Cardiac septum (tissue), 1 donor: Measurements from ENCODE around the gene CNTD1. TPM values are rescaled to one million over a fixed set of nuclear protein-coding genes. Genes with fewer than 3 reads are reported as not detected.
"Not testable (repeated sequence)": the region's sequence is repeated elsewhere in the genome, so short reads cannot be mapped to it uniquely, and the experiment has no call there.

Source experiments
- DNase-seq: peaks from one replicate; pipeline ENCODE4 v3.0.0-alpha.2; 2020; ENCODE audit warnings: low spot score
- intact Hi-C: fragments of 100-400 bp; cut with DNase I; formaldehyde crosslinking; loops from one replicate; pipeline ENCODE4 v1.14.0; 2022
- long read RNA-seq: library from polyadenylated mRNA; unstranded; transcript quantifications from one replicate; pipeline ENCODE4 v2.0.0, GENCODE V29; 2021
- total RNA-seq: library from RNA; stranded (reverse); fragmentation: NEBNext Ultra II Directional; extraction: Animal tissue kit (Norgen Biotek cat#: 25700); gene quantifications from one replicate; pipeline ENCODE4 v1.2.1, GENCODE V29; 2021
- donor health status: DM: no; HTN: no; CAD: no.

The CNTD1 gene, protein sequence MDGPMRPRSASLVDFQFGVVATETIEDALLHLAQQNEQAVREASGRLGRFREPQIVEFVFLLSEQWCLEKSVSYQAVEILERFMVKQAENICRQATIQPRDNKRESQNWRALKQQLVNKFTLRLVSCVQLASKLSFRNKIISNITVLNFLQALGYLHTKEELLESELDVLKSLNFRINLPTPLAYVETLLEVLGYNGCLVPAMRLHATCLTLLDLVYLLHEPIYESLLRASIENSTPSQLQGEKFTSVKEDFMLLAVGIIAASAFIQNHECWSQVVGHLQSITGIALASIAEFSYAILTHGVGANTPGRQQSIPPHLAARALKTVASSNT
- total RNA-seq: not detected
- long read RNA-seq, partial matches to known transcripts: 0 of 1 reads
- long read RNA-seq, other reads (novel, unspliced or antisense): 1 of 1 reads

- intact Hi-C loops: no loop called here
- DNase-seq: peak; percentile 93
These were observed at the start of gene CNTD1, which contains the start of gene COA3 for GRCh38 chr17:42798383-42799380. CNTD1 (plus strand) TSS chr17:42798861; CDS start chr17:42799068, 207 bp downstream. COA3 (minus strand) TSS chr17:42798704; CDS start chr17:42798681, 23 bp downstream.

DNA sequence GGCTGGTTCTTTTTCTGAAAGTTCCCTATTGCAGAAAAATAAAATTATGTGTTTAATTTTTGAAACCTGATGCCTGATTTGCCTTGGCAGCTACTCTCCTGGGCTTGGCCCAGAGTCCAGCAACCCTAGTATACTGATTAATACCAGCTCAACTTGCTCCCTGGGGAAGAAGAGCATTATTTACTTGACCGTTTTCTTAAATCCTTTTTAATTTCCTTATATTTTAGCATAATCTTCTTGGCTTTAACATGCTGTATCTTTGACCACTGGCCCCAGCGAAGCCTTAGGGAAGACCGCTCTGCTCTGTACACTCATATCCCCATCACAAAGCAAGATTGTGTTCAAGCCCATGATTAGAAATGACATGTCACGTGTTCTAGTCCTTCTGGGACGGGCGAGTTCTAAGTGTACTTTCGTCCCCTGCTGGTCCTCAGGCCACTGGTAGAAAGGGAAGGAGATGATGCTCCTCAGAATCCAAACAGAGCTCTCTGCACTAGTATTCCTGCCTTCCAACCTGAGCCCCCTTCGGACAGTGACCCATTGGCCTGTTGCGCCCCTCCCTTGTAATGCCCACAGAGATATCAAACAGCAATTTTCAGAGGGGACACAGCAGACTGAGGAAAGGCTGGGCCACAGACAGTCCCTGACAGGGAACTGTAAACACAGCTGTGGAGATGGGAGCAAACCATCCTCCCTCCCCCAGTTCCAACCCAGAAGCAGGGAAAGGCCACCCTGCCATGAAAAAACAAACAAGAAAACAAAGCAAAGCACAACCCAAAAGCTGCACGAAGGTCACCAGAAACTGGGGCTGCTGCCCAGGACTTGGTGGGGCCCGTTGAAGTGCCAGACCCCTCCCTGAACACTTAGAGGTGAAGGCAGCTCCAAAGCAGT lies 49.5 kb upstream of the CNTD1 start:
- intact Hi-C loops: loop anchor here (5.0 kb wide), 1 partner anchor 67 kb away; the partner anchor contains the start of genes CCR10 and CNTNAP1

GRCh38 chr17:42750739-42751344 lies 47.8 kb upstream of the CNTD1 start:
- intact Hi-C loops: no loop called here
- DNase-seq: peak; percentile 36

More for the DNA sequence above, 49.5 kb upstream of the CNTD1 start:
- DNase-seq: peak; percentile 63

DNA sequence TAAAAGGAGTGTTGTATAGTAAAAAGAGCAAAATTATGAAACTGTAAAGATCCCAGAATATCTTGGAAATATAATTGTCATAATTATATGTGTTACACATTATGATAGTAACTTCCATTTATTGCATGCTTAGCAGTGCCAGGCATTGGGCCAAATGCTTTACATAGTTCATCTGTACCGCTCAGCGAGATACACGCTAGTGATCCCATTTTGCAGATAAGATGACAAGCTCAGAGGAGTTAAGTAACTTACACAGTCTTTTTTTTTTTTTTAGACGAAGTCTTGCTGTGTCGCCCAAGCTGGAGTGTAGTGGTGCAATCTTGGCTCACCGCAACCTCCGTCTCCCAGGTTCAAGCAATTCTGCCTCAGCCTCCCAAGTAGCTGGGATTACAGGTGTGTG lies 47.0 kb upstream of the CNTD1 start:
- intact Hi-C loops: no loop called here

GRCh38 chr17:42754782-42755181 lies 43.9 kb upstream of the CNTD1 start:
- intact Hi-C loops: no loop called here
- peak; percentile 60 for DNase-seq

More for the DNA sequence above, 47.0 kb upstream of the CNTD1 start:
- DNase-seq: peak; percentile 20

DNA sequence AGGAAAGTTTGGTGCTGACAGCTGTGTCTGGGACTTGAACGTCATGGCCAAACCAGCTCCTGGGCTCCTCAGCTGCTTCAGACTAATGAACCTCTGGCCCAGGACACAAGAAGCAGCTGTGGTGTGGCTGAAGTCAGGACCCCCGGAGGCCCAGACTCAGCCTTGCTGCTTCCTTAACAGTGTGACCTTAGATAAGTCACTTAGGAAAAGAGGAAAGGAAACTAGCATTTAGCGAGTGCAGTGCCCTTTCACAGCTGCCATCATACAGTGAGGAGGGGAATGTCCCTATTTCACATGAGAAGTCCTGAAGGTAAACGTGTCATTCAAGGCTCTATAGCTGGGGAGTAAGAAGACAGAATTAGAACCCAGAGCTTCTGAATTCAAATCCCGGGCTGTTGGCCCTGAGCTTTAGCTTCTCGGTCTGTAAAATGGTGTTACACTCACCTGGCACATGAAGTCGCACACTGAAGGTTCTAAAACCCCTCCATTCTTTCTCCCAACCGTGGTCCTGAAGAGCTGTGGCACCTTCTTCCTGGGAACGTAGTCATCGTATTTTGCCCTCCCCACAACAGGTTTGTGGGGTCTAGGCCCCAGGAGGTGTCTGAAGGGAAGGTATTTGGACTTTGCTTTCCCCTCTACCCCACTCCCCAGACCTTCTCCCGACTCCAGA lies 38.5 kb upstream of the CNTD1 start:
- intact Hi-C loops: loop anchor here (5.0 kb wide), 1 partner anchor 183 kb away; the partner anchor contains the start of gene PSMC3IP
- peak; percentile 67 for DNase-seq

DNA sequence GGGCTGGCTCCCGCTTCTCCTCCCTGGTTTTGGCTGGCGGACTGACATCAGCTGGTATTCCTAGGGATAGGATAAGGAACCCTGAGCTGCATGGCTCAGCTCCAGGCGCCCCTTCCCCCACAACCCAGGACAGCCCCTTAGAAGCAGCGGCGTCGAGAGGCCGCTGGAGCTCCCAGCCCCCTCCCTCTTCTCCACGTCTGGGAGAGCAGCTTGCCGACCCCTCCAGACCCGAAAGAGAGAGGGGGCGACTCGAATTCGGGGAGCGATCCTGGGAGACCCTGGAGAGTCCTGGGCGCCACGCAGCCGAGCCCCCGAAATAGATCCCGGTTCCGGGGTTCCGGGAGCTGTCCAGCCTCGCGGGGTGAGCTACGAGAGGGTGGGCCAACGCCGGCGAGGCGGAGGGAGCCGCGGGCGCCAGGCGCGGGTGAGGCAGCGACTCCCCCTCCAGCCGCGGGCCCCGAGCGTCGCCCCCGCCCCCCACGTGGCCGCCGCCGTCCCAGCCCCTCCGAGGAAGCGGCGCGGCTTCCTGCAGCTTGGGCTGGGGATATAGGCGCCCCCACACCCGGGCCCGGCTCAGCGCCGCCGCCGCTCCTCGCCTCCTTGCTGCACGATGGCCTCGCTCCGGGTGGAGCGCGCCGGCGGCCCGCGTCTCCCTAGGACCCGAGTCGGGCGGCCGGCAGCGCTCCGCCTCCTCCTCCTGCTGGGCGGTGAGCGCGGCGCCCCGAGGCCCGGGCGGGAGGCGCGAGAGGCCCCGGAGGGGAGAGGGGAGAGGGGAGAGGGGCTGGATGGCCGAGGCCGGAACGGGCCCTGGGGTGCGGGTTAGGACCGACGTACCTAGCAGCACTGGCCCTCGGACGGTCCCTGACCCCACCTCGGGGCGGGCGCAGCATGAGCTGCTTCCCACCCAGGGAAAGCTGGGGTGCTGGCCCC lies 37.7 kb upstream of the CNTD1 start, which contains the start of gene RAMP2:
TSS of gene RAMP2 (plus strand) at position 576 of the 930 bp plus-strand sequence. CDS start at position 611, 35 bp downstream.
- intact Hi-C loops: loop anchor here (5.0 kb wide), 1 partner anchor 184 kb away; the partner anchor contains the start of gene PSMC3IP
- peak; percentile 68 for DNase-seq

DNA sequence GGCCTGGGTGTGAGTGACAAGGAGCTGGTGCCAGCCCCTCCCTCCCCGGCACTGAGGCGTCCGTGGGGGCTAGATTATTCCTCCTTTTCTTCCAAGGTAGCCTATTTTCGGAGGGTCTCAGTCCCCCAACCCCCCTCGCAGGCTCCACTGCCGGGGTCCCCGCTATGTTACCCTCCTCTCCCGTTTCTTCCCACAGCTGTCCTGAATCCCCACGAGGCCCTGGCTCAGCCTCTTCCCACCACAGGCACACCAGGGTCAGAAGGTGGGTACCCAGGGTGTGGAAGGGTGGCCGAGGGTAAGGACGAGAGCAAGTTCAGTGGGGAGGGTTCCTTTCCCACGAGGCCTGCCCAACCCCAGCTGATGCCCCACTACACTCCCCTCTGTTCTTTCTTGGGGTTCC lies 37.0 kb upstream of the CNTD1 start:
- intact Hi-C loops: loop anchor here (2.0 to 5.0 kb wide), 2 partner anchors 17 to 184 kb away; partner anchors contain the start of genes EZH1 and PSMC3IP
- DNase-seq: peak; percentile 63

DNA sequence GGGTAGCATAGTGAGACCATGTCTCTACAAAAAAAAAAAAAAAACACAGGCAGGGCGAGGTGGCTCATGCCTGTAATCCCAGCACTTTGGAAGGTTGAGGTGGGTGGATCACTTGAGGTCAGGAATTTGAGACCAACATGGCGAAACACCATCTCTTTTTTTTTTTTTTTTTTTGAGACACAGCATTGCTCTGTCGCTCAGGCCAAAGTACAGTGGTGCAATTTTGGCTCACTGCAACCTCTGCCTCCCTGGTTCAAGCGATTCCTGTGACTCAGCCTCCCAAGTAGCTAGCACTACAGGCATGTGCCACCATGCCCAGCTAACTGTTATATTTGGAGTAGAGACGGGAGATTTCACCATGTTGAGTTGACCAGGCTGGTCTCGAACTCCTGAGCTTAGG lies 32.5 kb upstream of the CNTD1 start:
- DNase-seq: no peak
- intact Hi-C loops: no loop called here

DNA sequence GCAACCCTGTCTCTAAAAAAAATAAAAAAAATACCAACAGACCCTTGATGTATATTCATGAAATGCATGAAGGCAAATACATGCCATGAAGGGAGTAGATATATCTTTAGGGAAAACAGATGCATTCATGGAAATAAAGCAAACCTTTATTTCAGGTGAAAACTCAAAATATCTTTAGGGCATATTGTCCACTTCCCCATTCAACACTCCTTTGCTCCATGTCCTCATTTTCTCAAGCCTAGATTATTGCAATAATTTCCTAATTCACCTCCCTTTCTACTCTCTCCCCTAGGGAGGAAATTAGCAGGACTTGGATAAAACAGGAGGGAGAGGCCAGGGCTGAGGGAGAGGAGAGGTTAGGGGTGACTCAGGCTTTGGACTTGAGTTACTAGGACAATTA lies 31.1 kb upstream of the CNTD1 start:
- intact Hi-C loops: no loop called here
- DNase-seq: no peak

- intact Hi-C loops, DNase-seq: not testable (repeated sequence)
These were observed 30.7 kb upstream of the CNTD1 start for GRCh38 chr17:42768006-42768405.

GRCh38 chr17:42769964-42770363 lies 28.7 kb upstream of the CNTD1 start:
- intact Hi-C loops, DNase-seq: not testable (repeated sequence)

DNA sequence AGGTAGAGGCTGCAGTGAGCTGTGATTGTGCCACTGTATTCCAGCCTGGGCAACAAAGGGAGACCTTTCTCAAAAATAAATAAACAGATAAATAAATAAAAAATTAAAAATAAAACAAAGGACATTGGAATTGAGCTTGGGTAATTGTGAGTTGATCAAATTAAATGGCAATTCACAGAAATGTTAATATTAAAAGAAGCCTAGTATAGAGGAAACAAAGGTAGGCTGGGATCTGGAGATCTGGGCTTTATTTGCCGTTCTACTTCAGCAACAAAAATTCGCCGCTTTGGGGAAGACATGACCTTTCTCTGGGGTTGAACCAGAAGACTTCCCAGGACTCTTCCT lies 25.7 kb upstream of the CNTD1 start:
- DNase-seq: no peak
- intact Hi-C loops: no loop called here

DNA sequence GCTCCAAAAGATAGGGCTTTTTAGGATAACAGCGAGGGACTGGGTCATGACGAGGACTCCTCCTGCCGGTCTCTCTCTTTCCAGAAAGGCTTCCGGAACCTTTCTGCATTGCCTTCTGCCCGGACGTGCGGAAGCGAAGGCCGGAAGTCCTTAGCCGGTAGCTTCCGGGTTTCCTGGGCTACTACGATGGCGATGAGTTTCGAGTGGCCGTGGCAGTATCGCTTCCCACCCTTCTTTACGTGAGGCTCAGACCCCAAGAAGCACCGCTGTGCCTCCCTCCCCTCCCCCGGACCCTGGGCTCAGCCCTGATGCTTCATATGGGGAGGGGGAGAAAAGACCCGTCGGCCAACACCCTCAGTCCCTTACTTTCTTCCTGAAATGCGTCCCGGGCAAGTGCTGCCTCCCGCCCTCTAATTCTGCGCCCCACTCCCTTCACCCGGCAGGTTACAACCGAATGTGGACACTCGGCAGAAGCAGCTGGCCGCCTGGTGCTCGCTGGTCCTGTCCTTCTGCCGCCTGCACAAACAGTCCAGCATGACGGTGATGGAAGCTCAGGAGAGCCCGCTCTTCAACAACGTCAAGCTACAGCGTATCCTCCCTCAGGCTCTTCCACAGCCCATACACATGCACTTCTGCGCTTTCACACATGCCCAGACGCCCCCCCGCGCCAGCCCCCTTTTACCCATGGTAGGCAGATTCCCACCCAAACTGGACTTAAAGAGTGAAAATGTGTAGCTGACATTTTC lies 25.2 kb upstream of the CNTD1 start, which contains the start of gene VPS25:
TSS of gene VPS25 (plus strand) at position 160 of the 746 bp plus-strand sequence. CDS start at position 187, 27 bp downstream.
- DNase-seq: peak; percentile 92
- intact Hi-C loops: no loop called here

DNA sequence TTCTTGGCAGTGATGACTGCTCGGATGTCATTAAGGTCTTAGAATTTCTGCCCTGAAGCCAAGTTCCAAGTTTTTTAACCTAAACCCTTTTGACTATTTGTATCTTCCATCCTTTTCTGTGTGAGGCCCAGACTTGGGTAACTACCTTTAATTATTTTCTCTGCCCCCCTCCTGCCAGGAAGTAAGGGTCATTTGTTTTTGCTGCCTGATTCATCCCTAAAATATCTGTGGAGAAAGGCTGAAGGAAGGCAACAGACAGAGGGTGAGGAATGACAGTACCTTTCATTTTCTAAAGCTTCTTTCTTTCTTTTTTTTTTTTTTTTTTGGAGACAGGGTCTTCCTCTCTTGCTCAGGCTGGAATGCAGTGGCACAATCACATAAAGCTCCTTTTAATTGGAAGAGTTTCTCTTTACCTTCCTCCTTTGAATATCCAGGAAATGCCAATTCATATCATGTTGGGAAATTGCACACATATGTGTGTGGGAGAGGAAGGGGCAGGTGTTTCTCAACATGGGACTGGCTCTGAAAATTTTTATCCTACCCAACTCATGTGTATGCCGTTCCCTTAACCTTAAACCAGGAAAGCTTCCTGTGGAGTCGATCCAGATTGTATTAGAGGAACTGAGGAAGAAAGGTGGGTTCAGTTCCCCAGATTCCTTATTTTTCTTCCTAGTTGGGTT lies 24.5 kb upstream of the CNTD1 start:
- intact Hi-C loops: no loop called here
- no peak for DNase-seq
